RWPE1 (cell line): ENCODE measurements around the gene GCNT2.

Experiments used
- CTCF ChIA-PET: fragments of 350-600 bp; sonication (Branson Sonifier 250); formaldehyde crosslinking; extraction: SDS; loops from one replicate; lab custom pipeline; 2021; lab: Yijun Ruan, JAX
- POLR2A ChIA-PET: fragments of 400-600 bp; formaldehyde crosslinking; extraction: SDS; loops from one replicate; lab custom pipeline; 2020; ENCODE audit warnings: antibody characterized with exemption; ENCODE audit not compliant: low non-redundant PET; lab: Yijun Ruan, JAX
- DNase-seq: peaks from one replicate; pipeline ENCODE4 v3.0.0; 2012; ENCODE audit warnings: low spot score
- H3K27ac ChIP-seq: fragments of 450-650 bp; 2 replicates; pipeline ENCODE4 v1.5.1; 2017
- CTCF ChIP-seq: fragments of 450-650 bp; conservative IDR thresholded peaks from 2 replicates; pipeline ENCODE4 v1.5.1; 2017; ENCODE audit warnings: low read depth, mild to moderate bottlenecking

GCNT2 gene

DNA sequence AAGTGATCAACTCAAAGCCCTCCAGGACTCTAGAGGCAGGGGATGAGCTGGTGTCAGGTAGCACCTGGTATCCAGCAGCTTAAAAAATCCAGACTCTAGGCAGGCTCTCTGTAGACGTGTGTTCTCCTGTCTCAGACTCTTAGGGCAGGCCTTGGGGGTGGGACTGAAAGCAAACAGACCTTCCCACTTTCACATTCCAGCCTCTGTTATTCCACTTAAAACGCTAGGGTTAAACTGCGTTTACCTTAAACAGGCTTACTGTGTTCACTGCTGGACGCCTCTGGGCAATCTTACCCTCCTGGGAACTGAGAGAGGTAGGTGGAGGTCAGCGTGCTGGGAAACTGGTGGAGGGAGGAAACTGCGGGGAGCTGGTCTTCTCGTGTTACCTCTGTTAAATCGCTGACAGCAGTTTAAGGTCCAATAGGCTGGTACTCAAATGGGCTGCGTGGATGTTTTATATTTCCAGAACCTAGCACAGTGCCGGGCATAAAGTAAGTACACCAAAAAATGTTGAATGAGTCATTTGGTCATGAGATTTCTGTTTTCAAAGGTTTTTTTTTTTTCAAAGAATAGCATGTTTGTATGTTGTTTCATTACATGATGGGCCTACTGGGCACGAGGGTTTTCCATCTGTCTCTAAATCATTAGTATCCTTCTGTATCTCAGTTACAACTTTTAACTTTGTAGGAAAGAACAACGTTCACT is at the start of gene GCNT2:
TSS of gene GCNT2 (plus strand) at position 248 of the 705 bp plus-strand sequence. CDS start 7,561 bp downstream, outside the sequence.
- peak; percentile 22 for DNase-seq
- no peak for TF ChIP-seq CTCF
- ChIA-PET CTCF (no interaction called here), POLR2A (no interaction called here)
- H3K27ac ChIP-seq = no peak within 1 kb of the TSS

GRCh38 chr6:10472634-10473033 is 48.5 kb upstream of the GCNT2 start:
- no peak for DNase-seq
- no peak overlapping the region for H3K27ac ChIP-seq
- TF ChIP-seq CTCF = no peak
- ChIA-PET POLR2A (no interaction called here), CTCF (no interaction called here)

DNA sequence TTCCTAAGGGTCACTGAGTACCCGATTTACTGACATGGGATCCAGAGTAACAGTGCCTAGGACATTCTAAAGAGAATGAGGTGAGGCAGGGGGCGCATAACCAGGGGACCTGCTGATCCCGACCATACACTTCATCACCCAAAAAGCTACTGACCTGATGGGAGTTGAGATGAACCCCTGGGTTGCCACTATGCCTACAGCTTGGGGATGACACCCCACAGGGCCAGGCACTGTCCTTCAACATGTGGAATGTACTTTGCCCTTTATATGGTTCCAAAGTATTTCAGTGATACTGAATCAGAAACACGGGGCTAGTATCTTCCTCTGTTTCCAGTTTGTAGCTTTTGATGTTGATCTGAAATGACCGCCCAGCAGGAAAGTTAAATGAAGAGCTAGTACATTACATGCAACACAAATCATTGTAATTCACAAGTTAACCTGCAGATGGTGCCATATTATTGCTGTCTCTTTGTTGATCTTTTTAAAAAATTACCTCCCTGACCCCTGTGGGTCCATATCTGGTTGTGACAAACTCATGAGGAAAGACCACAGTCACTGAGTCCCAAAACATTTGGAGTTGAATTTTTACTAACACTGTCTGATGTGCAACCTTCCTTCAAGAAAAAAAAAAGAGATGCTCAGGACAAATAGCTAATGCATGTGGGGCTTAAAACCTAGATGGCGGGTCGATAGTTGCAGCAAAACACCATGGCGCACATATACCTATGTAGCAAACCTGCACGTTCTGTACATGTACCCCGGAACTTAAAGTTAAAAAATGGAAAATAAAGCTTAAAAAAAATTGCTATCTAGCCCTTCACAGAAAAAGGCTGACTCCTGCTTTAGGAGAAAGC is 42.7 kb upstream of the GCNT2 start:
- peak; percentile 69 for TF ChIP-seq CTCF
- peak; percentile 44 for DNase-seq
- no peak overlapping the region for H3K27ac ChIP-seq
- CTCF ChIA-PET = interaction anchor here (0.5 to 1.6 kb wide), 25 partner anchors 9 to 1695 kb away, joined by 3 to 15 read pairs (median 3); no protein-coding TSS in a partner anchor
- POLR2A ChIA-PET = no interaction called here

DNA sequence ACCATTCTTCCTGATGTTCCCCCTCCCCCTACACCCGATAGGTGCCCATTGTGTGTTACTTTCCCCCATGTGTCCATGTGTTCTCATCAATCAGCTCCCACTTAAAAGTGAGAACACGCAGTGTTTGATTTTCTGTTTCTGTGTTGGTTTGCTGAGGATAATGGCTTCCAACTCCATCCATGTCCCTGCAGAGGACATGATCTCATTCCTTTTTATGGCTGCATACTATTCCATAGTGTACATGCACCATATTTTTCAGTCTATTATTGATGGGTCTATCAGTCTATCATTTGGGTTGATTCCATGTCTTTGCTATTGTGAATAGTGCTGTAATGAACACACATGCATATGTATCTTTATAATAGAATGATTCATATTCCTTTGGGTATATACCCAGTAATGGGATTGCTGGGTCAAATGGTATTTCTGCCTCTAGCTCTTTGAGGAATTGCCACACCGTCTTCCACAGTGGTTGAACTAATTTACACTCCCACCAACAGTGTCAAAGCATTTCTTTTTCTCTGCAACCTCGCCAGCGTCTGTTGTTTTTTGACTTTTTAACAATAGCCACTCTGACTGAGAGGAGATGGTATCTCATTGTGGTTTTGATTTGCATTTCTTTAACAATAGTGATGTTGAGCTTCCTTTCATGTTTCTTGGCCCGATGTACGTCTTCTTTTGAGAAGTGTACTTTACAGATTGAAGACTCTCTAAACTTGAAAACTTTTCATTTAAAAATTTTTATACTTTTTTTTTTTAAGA is 41.0 kb upstream of the GCNT2 start:
- no peak overlapping the region for H3K27ac ChIP-seq
- no peak for TF ChIP-seq CTCF
- no peak for DNase-seq
- ChIA-PET CTCF (interaction anchor here (0.6 kb wide), 1 partner anchor 1727 kb away, joined by 4 read pairs; no protein-coding TSS in a partner anchor), POLR2A (interaction anchor here (0.9 kb wide), 1 partner anchor 65 kb away, joined by 3 read pairs; the partner anchor contains the start of gene TFAP2A)

- no peak for TF ChIP-seq CTCF
- peak; percentile 16 for DNase-seq
- POLR2A ChIA-PET = interaction anchor here (0.9 kb wide), 1 partner anchor 66 kb away, joined by 3 read pairs; the partner anchor contains the start of gene TFAP2A
- H3K27ac ChIP-seq = no peak overlapping the region
- CTCF ChIA-PET = interaction anchor here (0.5 to 1.0 kb wide), 4 partner anchors 24 to 1728 kb away, joined by 3 to 4 read pairs (median 4); no protein-coding TSS in a partner anchor
Observed at GRCh38 chr6:10481101-10481500, 40.0 kb upstream of the GCNT2 start.
